A549 (cell line): Measurements from ENCODE around the gene CPED1. TPM values are rescaled to one million over a fixed set of nuclear protein-coding genes. Genes with fewer than 3 reads are reported as not detected.

Experiments used
- ATAC-seq, 2 experiments: fragments of 200-7000 bp in 1 of 2; fragments of >200 bp in 1 of 2; cut with Nextera tagmentation in 1 of 2; cut with Tn5 transposase in 1 of 2; 3 replicates each; pipeline versions ENCODE4 v1.8.0 to v1.9.1; 2018 to 2020; ENCODE audit warnings: mild to moderate bottlenecking in 1 of 2, moderate library complexity in 1 of 2
- CTCF ChIA-PET: fragments of 300-600 bp; sonication (Branson Sonifier 250); formaldehyde crosslinking; extraction: SDS; loops from one replicate; lab custom pipeline; 2021; ENCODE audit warnings: antibody characterized with exemption, inconsistent platforms; lab: Yijun Ruan, JAX
- POLR2A ChIA-PET: fragments of 350-600 bp; formaldehyde crosslinking; extraction: SDS; loops from one replicate; lab custom pipeline; 2021; ENCODE audit warnings: antibody characterized with exemption, inconsistent platforms; lab: Yijun Ruan, JAX
- DNase-seq, 2 experiments: peaks; one replicate each; pipeline versions ENCODE4 v3.0.0 to v3.0.0-alpha.2; 2011 to 2016; ENCODE audit warnings: low read depth in 1 of 2, low spot score in 1 of 2
- FAIRE-seq: peaks from 2 replicates; lab custom pipeline; 2011; peaks lifted over from hg19 to GRCh38; lab: Jason Lieb, UNC
- H3K27ac ChIP-seq, 2 experiments: fragments of >200 bp; sonication (Bioruptor Twin); formaldehyde crosslinking; 3 replicates each; pipeline ENCODE4 v1.5.1; 2016 to 2017
- H3K4me1 ChIP-seq: fragments of >200 bp; sonication (Bioruptor Twin); formaldehyde crosslinking; 3 replicates; pipeline ENCODE4 v1.6.1; 2016
- H3K4me2 ChIP-seq: fragments of >200 bp; sonication (Bioruptor Twin); formaldehyde crosslinking; 3 replicates; pipeline ENCODE4 v1.6.1; 2016
- H3K4me3 ChIP-seq: fragments of >200 bp; sonication (Bioruptor Twin); formaldehyde crosslinking; 3 replicates; pipeline ENCODE4 v1.5.1; 2016
- H3K9me3 ChIP-seq: fragments of >200 bp; sonication (Bioruptor Twin); formaldehyde crosslinking; 3 replicates; pipeline ENCODE4 v1.6.1; 2016
- BHLHE40 ChIP-seq: IDR thresholded peaks from 2 replicates; pipeline ENCODE4 v1.6.1; 2012; ENCODE audit warnings: low read depth, low read length, inconsistent platforms
- EHF ChIP-seq: fragments of 250-450 bp; sonication (Bioruptor Pico); IDR thresholded peaks from 2 replicates; pipeline ENCODE4 v1.5.0; 2020; ENCODE audit warnings: mild to moderate bottlenecking
- ESRRA ChIP-seq: fragments of 150-350 bp; IDR thresholded peaks from 2 replicates; pipeline ENCODE4 v1.6.1; 2014; ENCODE audit warnings: mild to moderate bottlenecking, low read length, borderline replicate concordance
- FOSL2 ChIP-seq, 2 experiments: fragments of 450-650 bp in 1 of 2; fragments of >200 bp in 1 of 2; sonication (Bioruptor Twin) in 1 of 2; formaldehyde crosslinking; IDR thresholded peaks; 2 replicates each; pipeline versions ENCODE4 v1.5.0 to v1.6.1; 2016 to 2020; ENCODE audit warnings: mild to moderate bottlenecking in 1 of 2, moderate library complexity in 1 of 2
- GATA3 ChIP-seq: IDR thresholded peaks from 2 replicates; pipeline ENCODE4 v1.6.1; 2012; ENCODE audit warnings: borderline replicate concordance
- HMGXB4 ChIP-seq: fragments of 250-450 bp; sonication (Bioruptor Pico); IDR thresholded peaks from 2 replicates; pipeline ENCODE4 v1.5.0; 2021; ENCODE audit warnings: mild to moderate bottlenecking, moderate library complexity, borderline replicate concordance
- HOXA7 ChIP-seq: fragments of 250-450 bp; sonication (Bioruptor Pico); IDR thresholded peaks from 2 replicates; pipeline ENCODE4 v1.5.0; 2020; ENCODE audit warnings: mild to moderate bottlenecking, moderate library complexity
- KDM5A ChIP-seq: fragments of 200-600 bp; sonication (generic); IDR thresholded peaks from 2 replicates; pipeline ENCODE4 v1.6.1; 2016; ENCODE audit warnings: antibody characterized with exemption, mild to moderate bottlenecking
- MAFK ChIP-seq: fragments of 450-650 bp; IDR thresholded peaks from 2 replicates; pipeline ENCODE4 v1.6.1; 2014; ENCODE audit not compliant: partially characterized antibody
- NR3C1 ChIP-seq: fragments of >200 bp; sonication (Bioruptor Twin); formaldehyde crosslinking; IDR thresholded peaks from 3 replicates; pipeline ENCODE4 v1.6.1; 2017
- PBX3 ChIP-seq: IDR thresholded peaks from 2 replicates; pipeline ENCODE4 v1.6.1; 2012
- PHF8 ChIP-seq: fragments of 200-600 bp; sonication (generic); IDR thresholded peaks from 2 replicates; pipeline ENCODE4 v1.6.1; 2016; ENCODE audit warnings: low read depth, mild to moderate bottlenecking, antibody characterized with exemption, moderate library complexity, borderline replicate concordance
- POLR2A ChIP-seq: IDR thresholded peaks from 2 replicates; pipeline ENCODE4 v1.6.1; 2012; ENCODE audit warnings: mild to moderate bottlenecking, low read length
- POLR2AphosphoS2 ChIP-seq: conservative IDR thresholded peaks from 2 replicates; pipeline ENCODE4 v1.6.1; 2012; ENCODE audit warnings: low read length, improper control_type of control experiment, inconsistent platforms
- RFX5 ChIP-seq: fragments of 450-650 bp; IDR thresholded peaks from 2 replicates; pipeline ENCODE4 v1.7.1; 2014; ENCODE audit warnings: antibody characterized with exemption, mild to moderate bottlenecking, moderate library complexity
- SMC3 ChIP-seq: fragments of >200 bp; sonication (Bioruptor Twin); formaldehyde crosslinking; IDR thresholded peaks from 3 replicates; pipeline ENCODE4 v1.6.1; 2018; ENCODE audit warnings: inconsistent platforms
- SREBF2 ChIP-seq: fragments of 450-650 bp; IDR thresholded peaks from 2 replicates; pipeline ENCODE4 v1.6.1; 2014; ENCODE audit warnings: mild to moderate bottlenecking, moderate library complexity
- TP53 ChIP-seq: fragments of 250-450 bp; sonication (Bioruptor Pico); IDR thresholded peaks from 2 replicates; pipeline ENCODE4 v1.5.0; 2021; ENCODE audit warnings: mild to moderate bottlenecking, moderate library complexity
- USF2 ChIP-seq: fragments of 450-650 bp; IDR thresholded peaks from 2 replicates; pipeline ENCODE4 v1.6.1; 2014; ENCODE audit warnings: antibody characterized with exemption
- ZFP36 ChIP-seq: fragments of 450-650 bp; IDR thresholded peaks from 2 replicates; pipeline ENCODE4 v1.6.1; 2014; ENCODE audit warnings: borderline replicate concordance; ENCODE audit not compliant: partially characterized antibody
- ZSCAN20 ChIP-seq: fragments of 250-450 bp; sonication (Bioruptor Pico); IDR thresholded peaks from 2 replicates; pipeline ENCODE4 v1.8.0; 2022; ENCODE audit warnings: mild to moderate bottlenecking, moderate library complexity
- whole genome bisulfite sequencing: methylation state at CpG from one replicate; pipeline ENCODE4 v1.1.6; 2017; ENCODE audit errors: missing lambda C conversion rate; 5-methylcytosine and 5-hydroxymethylcytosine counted together
- polyA plus RNA-seq, 4 experiments: library from polyadenylated mRNA; depleted of rRNA in 3 of 4; stranded (reverse); fragments of >200 nt; fragmentation: RNase III in 1 of 4; extraction: RNeasy Plus Mini Kit Qiagen cat#74134 plus additional on column Dnase treatment in 1 of 4; gene quantifications; 2 replicates in 3 of 4; 3 replicates in 1 of 4; pipeline ENCODE4 v1.2.3, GENCODE V29; 2011 to 2017

The CPED1 gene
- polyA plus RNA-seq, 2 of the 4 experiments (the other 2 are of a cell fraction) = 0.03 TPM; not detected in 1

- POLR2A ChIA-PET = no interaction called here
- no peak for DNase-seq
- ATAC-seq = no peak
- no peak for FAIRE-seq
- TF ChIP-seq HOXA7 (CRISPR knock-in tag) (no peak), SREBF2 (no peak), ESRRA (no peak), RFX5 (no peak), NR3C1 (no peak), POLR2AphosphoS2 (no peak), BHLHE40 (no peak), FOSL2 (IDR thresholded peaks at IDR 0.05) (no peak), FOSL2 (CRISPR knock-in tag; IDR thresholded peaks at IDR 0.05) (no peak), EHF (CRISPR knock-in tag) (no peak), TP53 (CRISPR knock-in tag) (no peak), KDM5A (no peak)
- CTCF ChIA-PET = no interaction called here
- Histone ChIP-seq H3K4me2 (no peak overlapping the region), H3K9me3 (no peaks in the 10 kb centered on the region), H3K27ac (no peak overlapping the region), H3K4me1 (no peaks in the 10 kb centered on the region), H3K4me3 (no peak overlapping the region)
Observed at GRCh38 chr7:121195010-121195409, 206.5 kb downstream of the CPED1 start.

GRCh38 chr7:121195874-121196273, 207.4 kb downstream of the CPED1 start:
- Histone ChIP-seq H3K27ac (no peak overlapping the region), H3K4me3 (no peak overlapping the region), H3K4me2 (no peak overlapping the region)
- POLR2A ChIA-PET = no interaction called here
- CTCF ChIA-PET = no interaction called here
- TF ChIP-seq GATA3 = no peak
- no peak for TF ChIP-seq HMGXB4 (CRISPR knock-in tag)
- no peak for TF ChIP-seq POLR2A
- no peak for TF ChIP-seq ZSCAN20 (CRISPR knock-in tag)
- TF ChIP-seq POLR2AphosphoS2 = no peak
- TF ChIP-seq, all 56 proteins: peak for 0
- Histone ChIP-seq H3K4me1 (no peaks in the 10 kb centered on the region), H3K9me3 (no peaks in the 10 kb centered on the region)
- 59% methylated on average over 3 of the region's 3 CpGs for WGBS
- no peak for DNase-seq
- no peak for FAIRE-seq
- no peak for ATAC-seq

GRCh38 chr7:121196286-121196685, 207.8 kb downstream of the CPED1 start:
- Histone ChIP-seq H3K27ac (no peak overlapping the region), H3K9me3 (no peaks in the 10 kb centered on the region), H3K4me3 (no peak overlapping the region), H3K4me2 (no peak overlapping the region), H3K4me1 (no peaks in the 10 kb centered on the region)
- ATAC-seq = no peak
- POLR2A ChIA-PET = no interaction called here
- FAIRE-seq = no peak
- TF ChIP-seq MAFK (peak; percentile 38), USF2 (no peak)
- no peak for DNase-seq
- CTCF ChIA-PET = interaction anchor here (0.6 to 1.0 kb wide), 2 partner anchors 11 to 63 kb away, joined by 3 read pairs; no protein-coding TSS in a partner anchor

- no peak for TF ChIP-seq PBX3
- TF ChIP-seq PHF8 = no peak
- no peak for TF ChIP-seq ZFP36
- no peak for TF ChIP-seq SMC3
- no peak overlapping the region for H3K4me3 ChIP-seq
- ATAC-seq (no peak), FAIRE-seq (no peak), DNase-seq (no peak)
- no peak overlapping the region for H3K27ac ChIP-seq
- H3K4me1 ChIP-seq = no peaks in the 10 kb centered on the region
- no peak overlapping the region for H3K4me2 ChIP-seq
- ChIA-PET POLR2A (no interaction called here), CTCF (no interaction called here)
- WGBS = 26% methylated on average over 3 of the region's 3 CpGs
- no peaks in the 10 kb centered on the region for H3K9me3 ChIP-seq
Observed at GRCh38 chr7:121197455-121197854, 208.9 kb downstream of the CPED1 start.
